ENCODE measurements around the gene SPDEF.

DNA sequence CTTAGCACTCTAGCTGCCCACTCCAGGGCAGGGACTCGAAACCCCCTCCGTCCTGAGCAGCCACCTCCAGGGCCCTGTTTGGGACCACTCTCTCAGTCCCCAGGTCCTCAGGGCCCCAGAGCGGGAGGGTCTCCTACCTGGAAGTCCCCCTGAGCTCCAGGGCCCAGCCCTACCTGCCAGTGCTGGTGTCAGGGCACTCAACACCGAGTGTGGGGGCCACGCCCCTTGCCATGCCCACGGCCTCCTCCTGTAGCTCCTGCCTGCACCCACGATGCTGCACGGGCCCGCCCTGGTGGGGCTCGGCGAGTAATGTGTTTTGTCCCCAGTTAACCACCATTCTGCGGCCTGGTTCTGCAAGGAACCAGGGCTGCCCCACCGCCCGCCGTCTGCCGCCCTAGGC, 21.5 kb downstream of the SPDEF start:
- TF ChIP-seq, protein P1, sequence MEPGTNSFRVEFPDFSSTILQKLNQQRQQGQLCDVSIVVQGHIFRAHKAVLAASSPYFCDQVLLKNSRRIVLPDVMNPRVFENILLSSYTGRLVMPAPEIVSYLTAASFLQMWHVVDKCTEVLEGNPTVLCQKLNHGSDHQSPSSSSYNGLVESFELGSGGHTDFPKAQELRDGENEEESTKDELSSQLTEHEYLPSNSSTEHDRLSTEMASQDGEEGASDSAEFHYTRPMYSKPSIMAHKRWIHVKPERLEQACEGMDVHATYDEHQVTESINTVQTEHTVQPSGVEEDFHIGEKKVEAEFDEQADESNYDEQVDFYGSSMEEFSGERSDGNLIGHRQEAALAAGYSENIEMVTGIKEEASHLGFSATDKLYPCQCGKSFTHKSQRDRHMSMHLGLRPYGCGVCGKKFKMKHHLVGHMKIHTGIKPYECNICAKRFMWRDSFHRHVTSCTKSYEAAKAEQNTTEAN (CRISPR knock-in tag; conservative IDR thresholded peaks at IDR 0.05) = no peak
- TF ChIP-seq RFX3 (CRISPR knock-in tag; IDR thresholded peaks at IDR 0.05) = no peak

Measured in HepG2 (cell line).